Stimulated activated CD4-positive, alpha-beta T cell treated with anti-CD3 and anti-CD28 coated beads, Interleukin-2, amount 100 ng/mL, for 4 hours (primary cell): ENCODE measurements around the gene STARD3.

Experiments
- DNase-seq: peaks from one replicate; pipeline ENCODE4 v3.0.0-alpha.2; 2020; ENCODE audit warnings: low read depth

Gene STARD3

GRCh38 chr17:39660397-39661385 lies 23.7 kb downstream of the STARD3 start:
- no peak for DNase-seq

DNA sequence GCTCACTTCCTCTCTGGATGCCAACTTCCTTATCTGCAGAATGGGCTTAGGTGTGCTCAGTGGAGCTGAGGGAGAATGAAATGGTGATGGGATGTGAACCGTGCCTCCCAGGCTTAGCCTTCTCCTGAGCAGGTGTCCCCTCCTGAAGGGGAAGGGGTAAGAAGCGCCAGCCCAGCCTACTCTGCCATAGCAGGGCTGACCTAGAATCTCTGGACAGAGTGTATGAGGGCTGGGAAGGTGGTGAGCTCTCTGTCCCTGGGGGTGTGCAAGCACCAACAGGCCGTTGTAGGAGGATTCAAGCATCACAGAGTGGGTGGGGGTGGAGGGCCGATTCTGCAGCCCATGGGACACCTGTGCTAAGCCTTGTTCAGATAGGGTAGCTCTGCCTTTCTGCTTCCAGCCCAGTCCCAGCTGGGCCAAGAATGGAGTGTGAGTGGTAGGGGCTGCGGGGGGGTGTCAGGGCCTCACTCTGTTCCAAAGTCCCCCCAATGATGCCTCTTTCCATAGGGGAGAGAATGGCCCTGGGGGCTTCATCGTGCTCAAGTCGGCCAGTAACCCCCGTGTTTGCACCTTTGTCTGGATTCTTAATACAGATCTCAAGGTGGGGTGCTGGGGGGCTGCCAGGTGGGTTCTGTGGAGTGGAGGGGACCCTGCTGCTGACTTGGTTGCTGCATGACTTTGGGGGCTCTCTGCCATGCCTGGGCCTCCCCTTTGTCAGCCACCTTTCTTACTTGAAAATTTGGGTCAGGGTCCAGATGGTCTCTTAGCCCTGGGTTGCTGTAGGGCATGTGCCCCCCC lies 25.0 kb downstream of the STARD3 start:
- no peak for DNase-seq

DNA sequence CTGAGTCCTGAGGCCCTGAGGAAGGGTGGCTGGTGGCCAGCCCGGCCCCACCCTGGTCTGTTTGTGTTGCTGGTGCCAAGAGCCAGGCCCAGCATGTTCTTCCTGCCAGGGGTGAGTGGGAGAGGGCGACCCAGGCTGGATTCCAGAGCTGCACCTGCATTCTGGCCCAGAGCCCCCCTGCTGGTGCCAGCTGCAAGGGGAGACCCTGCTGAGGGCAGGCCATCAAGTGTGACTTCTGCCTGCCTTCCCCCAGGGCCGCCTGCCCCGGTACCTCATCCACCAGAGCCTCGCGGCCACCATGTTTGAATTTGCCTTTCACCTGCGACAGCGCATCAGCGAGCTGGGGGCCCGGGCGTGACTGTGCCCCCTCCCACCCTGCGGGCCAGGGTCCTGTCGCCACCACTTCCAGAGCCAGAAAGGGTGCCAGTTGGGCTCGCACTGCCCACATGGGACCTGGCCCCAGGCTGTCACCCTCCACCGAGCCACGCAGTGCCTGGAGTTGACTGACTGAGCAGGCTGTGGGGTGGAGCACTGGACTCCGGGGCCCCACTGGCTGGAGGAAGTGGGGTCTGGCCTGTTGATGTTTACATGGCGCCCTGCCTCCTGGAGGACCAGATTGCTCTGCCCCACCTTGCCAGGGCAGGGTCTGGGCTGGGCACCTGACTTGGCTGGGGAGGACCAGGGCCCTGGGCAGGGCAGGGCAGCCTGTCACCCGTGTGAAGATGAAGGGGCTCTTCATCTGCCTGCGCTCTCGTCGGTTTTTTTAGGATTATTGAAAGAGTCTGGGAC lies 25.8 kb downstream of the STARD3 start:
- DNase-seq = no peak

- DNase-seq = no peak
Observed at GRCh38 chr17:39663340-39663687, 26.4 kb downstream of the STARD3 start.

DNA sequence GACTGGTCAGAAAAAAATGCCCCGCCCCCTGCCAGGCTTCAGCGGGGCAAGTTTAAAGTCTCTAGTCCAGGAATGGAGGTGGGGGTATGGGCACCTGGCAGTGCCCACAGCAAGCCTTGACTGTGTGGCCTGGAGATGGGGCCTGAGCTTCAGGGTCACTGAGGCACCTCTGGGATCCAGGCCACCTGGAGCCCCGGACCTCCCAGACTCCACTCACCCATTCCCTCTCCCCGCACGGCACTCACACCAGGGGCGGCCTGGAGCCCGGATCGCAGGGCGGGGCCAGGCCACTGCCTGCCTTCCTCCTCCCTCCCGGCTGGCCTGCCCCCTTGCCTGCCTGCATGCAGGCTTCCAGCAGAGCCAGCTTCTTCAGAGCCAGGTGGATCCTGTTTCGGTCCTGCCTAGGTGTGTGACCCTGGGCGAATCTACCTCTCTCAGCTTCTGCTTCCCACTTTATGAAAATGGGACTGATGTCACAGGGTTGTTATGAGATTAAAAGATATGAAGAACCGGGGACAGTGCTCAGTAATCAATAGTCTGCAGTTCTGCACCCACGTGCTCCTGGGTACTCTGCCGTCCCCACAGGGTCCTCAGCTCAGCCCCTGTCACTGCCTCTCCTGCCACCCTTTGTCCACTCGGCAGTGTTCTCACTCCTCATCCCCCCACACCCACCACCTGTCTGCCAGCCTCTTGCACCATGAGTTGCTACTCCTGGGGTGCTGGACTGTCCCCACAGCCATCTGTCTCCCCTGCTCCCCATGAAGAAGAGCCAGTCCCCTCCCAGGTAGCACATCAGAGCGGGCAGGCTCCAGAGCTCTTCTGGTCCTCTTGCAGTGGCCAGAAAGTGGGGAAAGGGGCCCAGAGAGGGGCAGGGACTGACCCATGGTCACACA lies 27.0 kb downstream of the STARD3 start:
- DNase-seq = no peak

DNA sequence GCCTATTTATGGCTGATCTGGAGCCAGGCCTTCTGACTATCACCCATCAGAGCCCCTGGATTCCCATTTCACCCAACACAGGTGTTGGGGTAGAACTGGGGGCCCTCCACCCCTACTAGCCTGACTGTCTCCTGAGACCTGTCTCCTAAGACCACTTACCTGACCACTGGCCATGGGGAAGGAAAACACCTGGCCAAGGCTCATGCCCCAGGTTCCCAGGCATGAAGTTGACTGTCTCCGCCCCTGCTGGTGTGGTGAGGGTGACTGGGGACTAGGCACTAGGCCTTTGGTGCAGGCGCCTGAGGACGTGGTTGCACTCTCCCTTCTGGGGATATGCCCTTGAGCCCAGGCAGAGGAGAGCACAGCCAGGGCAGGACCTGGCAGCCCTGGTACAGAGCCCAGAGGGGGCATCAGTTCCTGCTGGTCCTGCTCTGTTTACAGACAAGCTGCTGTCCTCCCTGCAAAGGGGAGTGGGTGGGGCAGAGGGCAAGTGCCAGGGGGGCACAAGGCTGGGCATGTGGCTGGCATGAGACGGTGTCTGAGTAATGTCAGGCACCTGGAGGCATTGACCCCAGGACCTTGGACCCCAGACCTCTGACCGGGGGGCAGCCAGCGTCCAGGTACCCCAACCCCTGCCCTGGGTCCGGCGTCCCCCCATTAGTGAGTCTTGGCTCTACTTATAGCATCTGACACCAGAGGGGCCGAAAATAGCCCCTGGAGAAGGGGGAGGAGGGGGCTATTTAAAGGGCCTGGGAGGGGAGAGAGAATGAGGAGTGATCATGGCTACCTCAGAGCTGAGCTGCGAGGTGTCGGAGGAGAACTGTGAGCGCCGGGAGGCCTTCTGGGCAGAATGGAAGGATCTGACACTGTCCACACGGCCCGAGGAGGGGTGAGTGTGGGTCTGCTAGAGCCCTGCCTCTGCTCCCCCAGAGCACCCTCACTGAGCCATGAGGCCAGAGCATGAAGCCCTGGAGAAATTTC lies 27.9 kb downstream of the STARD3 start, which contains the start of gene TCAP:
TSS of gene TCAP (plus strand) at position 769 of the 981 bp plus-strand sequence. CDS start at position 780, 11 bp downstream.
- no peak for DNase-seq

- no peak for DNase-seq
Observed at GRCh38 chr17:39665642-39666224, 28.8 kb downstream of the STARD3 start.

GRCh38 chr17:39666231-39666600 lies 29.3 kb downstream of the STARD3 start:
- DNase-seq = no peak

GRCh38 chr17:39666601-39667261 lies 29.8 kb downstream of the STARD3 start:
- DNase-seq = no peak

- DNase-seq = no peak
Observed at GRCh38 chr17:39667262-39667944, 30.5 kb downstream of the STARD3 start.

DNA sequence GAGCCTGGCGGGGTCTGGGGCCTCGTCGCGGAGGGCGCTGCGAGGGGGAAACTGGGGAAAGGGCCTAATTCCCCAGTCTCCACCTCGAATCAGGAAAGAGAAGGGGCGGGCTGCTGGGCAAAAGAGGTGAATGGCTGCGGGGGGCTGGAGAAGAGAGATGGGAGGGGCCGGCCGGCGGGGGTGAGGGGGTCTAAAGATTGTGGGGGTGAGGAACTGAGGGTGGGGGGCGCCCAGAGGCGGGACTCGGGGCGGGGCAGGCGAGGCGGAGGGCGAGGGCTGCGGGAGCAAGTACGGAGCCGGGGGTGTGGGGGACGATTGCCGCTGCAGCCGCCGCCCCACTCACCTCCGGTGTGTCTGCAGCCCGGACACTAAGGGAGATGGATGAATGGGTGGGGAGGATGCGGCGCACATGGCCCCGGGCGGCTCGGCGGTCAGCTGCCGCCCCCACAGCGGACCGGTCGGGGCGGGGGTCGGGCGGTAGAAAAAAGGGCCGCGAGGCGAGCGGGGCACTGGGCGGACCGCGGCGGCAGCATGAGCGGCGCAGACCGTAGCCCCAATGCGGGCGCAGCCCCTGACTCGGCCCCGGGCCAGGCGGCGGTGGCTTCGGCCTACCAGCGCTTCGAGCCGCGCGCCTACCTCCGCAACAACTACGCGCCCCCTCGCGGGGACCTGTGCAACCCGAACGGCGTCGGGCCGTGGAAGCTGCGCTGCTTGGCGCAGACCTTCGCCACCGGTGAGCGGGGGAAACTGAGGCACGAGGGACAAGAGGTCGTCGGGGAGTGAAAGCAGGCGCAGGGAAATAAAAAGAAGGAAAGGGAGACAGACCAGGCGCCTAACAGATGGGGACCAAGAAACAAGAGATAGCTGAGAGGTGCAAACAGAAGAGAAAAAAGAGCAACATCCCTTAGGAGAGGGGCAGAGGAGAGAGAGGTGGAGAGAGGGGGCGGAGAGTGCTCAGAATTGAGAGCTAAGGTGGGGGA lies 31.3 kb downstream of the STARD3 start, which contains the start of gene PNMT:
TSS of gene PNMT (plus strand) at position 509 of the 980 bp plus-strand sequence. CDS start at position 532, 23 bp downstream.
- DNase-seq = peak; percentile 49

DNA sequence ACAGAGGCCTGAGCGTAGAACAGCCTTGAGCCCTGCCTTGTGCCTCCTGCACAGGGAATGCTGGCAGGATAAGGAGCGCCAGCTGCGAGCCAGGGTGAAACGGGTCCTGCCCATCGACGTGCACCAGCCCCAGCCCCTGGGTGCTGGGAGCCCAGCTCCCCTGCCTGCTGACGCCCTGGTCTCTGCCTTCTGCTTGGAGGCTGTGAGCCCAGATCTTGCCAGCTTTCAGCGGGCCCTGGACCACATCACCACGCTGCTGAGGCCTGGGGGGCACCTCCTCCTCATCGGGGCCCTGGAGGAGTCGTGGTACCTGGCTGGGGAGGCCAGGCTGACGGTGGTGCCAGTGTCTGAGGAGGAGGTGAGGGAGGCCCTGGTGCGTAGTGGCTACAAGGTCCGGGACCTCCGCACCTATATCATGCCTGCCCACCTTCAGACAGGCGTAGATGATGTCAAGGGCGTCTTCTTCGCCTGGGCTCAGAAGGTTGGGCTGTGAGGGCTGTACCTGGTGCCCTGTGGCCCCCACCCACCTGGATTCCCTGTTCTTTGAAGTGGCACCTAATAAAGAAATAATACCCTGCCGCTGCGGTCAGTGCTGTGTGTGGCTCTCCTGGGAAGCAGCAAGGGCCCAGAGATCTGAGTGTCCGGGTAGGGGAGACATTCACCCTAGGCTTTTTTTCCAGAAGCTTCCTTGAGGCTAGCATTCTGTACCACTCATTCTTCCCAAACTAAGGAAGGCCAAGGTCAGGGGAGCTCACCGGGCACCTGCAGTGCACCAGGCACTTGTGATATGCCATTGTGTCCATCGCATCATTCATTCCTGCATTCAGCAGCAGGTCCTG lies 33.2 kb downstream of the STARD3 start:
- no peak for DNase-seq

GRCh38 chr17:39670746-39671145 lies 33.8 kb downstream of the STARD3 start:
- no peak for DNase-seq

GRCh38 chr17:39671651-39672521 lies 34.9 kb downstream of the STARD3 start:
- DNase-seq = no peak
